ENCODE data around the gene AP3S2.
A peak's percentile ranks its signal among the peaks of the same experiment; 100 is the strongest.

Gene AP3S2

DNA sequence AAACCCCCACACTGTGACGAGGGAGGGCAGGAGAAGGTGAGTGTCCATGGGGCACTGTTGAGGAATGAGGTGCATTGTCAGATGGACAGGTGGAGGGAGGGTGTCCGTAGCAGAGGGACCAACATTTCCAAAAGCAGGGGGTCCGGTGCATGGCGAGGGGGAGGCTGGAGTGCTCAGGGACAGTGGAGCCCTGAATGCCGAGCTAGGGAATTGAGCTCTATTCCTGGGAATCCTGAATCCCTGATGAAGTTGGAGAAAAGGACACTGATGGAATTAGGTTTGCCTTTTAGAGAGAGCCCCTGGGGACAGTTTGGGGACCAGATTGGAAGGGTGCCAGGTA lies 71.2 kb downstream of the AP3S2 start:
- Histone ChIP-seq H3K4me3 (ENCODE audit: low read depth in 1 of 2, low read length in 2 of 2) (no peak overlapping the region), H3K27ac (ENCODE audit: low read length) (no peak overlapping the region), H3K36me3 (ENCODE audit: control insufficient read depth in 1 of 2, insufficient read depth in 2 of 2, low read length in 2 of 2) (no peaks in the 10 kb centered on the region), H3K9me3 (ENCODE audit: control insufficient read depth in 1 of 2, low read length in 2 of 2) (no peaks in the 10 kb centered on the region), H3K27me3 (ENCODE audit: low read depth, low read length) (no peaks in the 10 kb centered on the region), H3K4me1 (ENCODE audit: control insufficient read depth in 1 of 2, insufficient read depth in 2 of 2, low read length in 2 of 2) (peaks cover 0 to 2% of the 10 kb centered on the region in 2 donors)

DNA sequence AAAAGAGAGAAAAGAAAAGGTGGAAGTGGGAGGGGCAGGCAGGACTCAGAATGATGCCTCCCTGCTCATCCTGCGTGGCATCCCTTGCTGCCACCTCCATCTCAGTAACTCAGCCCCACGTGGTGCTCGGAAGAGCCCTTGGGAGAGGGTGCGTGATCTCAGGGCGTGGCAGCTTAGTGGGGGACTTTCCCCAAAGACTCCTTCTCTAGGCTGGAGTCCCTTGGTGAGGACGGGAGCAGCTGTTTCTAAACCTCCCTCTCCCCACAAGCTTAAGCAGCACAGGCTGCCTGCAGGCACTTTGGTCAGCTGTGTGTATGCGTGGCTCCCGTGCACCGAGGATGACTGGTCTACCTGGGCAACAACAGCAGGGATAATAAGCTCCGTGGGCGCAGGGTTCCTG lies 71.8 kb downstream of the AP3S2 start:
- H3K4me3 ChIP-seq (ENCODE audit: low read depth in 1 of 2, low read length in 2 of 2), result no peak overlapping the region
- H3K9me3 ChIP-seq (ENCODE audit: control insufficient read depth in 1 of 2, low read length in 2 of 2), result no peaks in the 10 kb centered on the region
- no peak overlapping the region for H3K27ac ChIP-seq (ENCODE audit: low read length)

DNA sequence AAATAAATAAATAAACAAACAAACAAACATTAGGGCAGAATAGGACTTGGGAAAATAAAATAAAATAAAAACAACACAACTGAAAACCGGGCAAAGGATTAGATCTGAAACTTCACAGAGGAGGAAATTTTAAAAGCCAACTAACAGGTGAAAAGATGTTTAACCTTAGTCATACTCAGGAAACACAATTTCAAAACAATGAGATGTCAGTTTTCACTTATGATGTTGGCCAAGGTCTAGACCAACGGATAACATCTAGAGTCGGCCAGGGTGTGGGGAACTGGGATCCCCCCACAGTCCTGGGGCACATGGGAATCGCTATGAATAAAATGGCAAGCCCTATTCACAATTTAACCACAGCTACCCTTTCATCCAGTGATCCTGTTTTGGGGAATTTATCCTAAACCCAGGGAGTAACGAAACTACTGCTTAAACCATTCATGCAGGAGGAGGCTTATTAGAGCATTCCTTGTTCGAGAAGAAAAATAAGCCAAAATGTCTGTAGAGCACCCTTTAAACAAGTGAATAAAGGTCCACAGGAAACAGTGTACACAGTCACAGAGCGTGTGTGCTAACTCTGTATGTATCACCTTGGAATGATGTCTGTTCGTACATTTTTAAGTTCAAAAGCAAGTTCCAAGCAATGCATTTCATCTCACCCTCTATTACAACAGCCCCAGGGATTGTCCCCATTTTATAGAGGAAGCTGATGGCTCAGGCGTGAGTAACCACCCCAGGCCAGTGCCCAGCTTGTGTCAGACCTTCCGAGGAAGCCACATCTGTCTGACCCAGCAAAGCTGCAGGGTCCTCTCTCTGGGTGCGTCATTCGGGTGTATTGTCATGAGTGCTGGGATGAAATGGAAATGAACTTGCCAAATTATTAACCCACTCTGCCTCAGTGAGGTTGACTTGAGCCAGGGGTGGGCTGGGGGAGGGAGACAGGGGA lies 72.9 kb downstream of the AP3S2 start:
- Histone ChIP-seq H3K36me3 (ENCODE audit: control insufficient read depth in 1 of 2, insufficient read depth in 2 of 2, low read length in 2 of 2) (no peaks in the 10 kb centered on the region), H3K27ac (ENCODE audit: low read length) (no peak overlapping the region)

More for the DNA sequence above, 71.8 kb downstream of the AP3S2 start:
- H3K36me3 ChIP-seq (ENCODE audit: control insufficient read depth in 1 of 2, insufficient read depth in 2 of 2, low read length in 2 of 2), result no peaks in the 10 kb centered on the region
- no peaks in the 10 kb centered on the region for H3K27me3 ChIP-seq (ENCODE audit: low read depth, low read length)
- H3K4me1 ChIP-seq (ENCODE audit: control insufficient read depth in 1 of 2, insufficient read depth in 2 of 2, low read length in 2 of 2), result no peaks in the 10 kb centered on the region

DNA sequence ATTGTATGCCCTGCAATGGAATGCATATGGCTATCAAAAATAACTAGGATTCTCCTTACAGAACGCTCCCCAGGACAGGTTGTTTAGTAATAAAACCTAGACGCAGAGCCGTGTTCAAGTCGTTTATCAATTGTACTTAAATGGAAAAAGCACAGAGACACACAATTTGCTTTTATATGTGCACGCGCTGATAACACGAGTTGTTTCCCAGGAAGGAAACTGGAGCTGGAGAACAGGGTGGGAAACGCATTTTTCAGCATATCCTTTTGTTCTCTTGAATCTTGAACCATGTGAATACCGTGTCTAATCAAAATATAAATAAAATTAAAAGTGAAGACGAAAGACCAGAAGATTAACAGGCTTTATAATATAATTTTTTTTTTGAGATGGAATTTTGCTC lies 75.5 kb downstream of the AP3S2 start:
- Histone ChIP-seq H3K27ac (ENCODE audit: low read length) (no peak overlapping the region), H3K4me1 (ENCODE audit: control insufficient read depth in 1 of 2, insufficient read depth in 2 of 2, low read length in 2 of 2) (peaks cover 0 to 10% of the 10 kb centered on the region in 2 donors), H3K9me3 (ENCODE audit: control insufficient read depth in 1 of 2, low read length in 2 of 2) (peaks cover 3 to 7% of the 10 kb centered on the region in 2 donors), H3K4me3 (ENCODE audit: low read depth in 1 of 2, low read length in 2 of 2) (no peak overlapping the region), H3K27me3 (ENCODE audit: low read depth, low read length) (peaks cover 4% of the 10 kb centered on the region), H3K36me3 (ENCODE audit: control insufficient read depth in 1 of 2, insufficient read depth in 2 of 2, low read length in 2 of 2) (no peaks in the 10 kb centered on the region)

More for the DNA sequence above, 72.9 kb downstream of the AP3S2 start:
- Histone ChIP-seq H3K27me3 (ENCODE audit: low read depth, low read length) (peaks cover 4% of the 10 kb centered on the region), H3K4me3 (ENCODE audit: low read depth in 1 of 2, low read length in 2 of 2) (no peak overlapping the region), H3K4me1 (ENCODE audit: control insufficient read depth in 1 of 2, insufficient read depth in 2 of 2, low read length in 2 of 2) (no peaks in the 10 kb centered on the region), H3K9me3 (ENCODE audit: control insufficient read depth in 1 of 2, low read length in 2 of 2) (peaks cover under 1 to 2% of the 10 kb centered on the region in 2 donors)

DNA sequence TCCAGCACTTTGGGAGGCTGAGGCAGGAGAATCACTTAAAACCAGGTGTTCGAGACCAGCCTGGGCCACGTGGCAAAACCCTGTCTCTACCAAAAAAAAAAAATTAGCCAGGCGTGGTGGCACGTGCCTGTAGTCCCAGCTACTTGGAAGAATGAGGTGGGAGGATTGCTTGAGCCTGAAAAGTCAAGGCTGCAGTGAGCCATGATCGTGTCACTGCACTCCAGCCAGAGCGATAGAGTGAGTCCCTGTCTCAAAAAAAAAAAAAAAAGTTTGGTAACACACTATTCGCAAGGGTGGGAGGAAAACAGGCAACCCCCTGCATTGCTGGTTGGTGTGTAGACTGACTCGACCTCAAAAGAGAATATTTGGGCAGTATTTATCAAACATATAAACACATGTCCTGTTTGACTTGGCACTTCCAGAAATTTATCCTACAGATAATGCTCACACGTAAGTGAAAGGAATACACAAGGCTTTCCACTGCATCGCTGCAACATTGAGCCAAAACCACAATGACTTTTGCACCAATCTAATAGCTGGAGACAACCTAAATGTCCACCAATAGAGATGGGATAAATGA lies 76.0 kb downstream of the AP3S2 start:
- H3K9me3 ChIP-seq (ENCODE audit: control insufficient read depth in 1 of 2, low read length in 2 of 2), result peaks cover 3 to 7% of the 10 kb centered on the region in 2 donors
- H3K4me3 ChIP-seq (ENCODE audit: low read depth in 1 of 2, low read length in 2 of 2), result no peak overlapping the region
- H3K27me3 ChIP-seq (ENCODE audit: low read depth, low read length), result peaks cover 4% of the 10 kb centered on the region
- H3K36me3 ChIP-seq (ENCODE audit: control insufficient read depth in 1 of 2, insufficient read depth in 2 of 2, low read length in 2 of 2), result no peaks in the 10 kb centered on the region
- peaks cover 0 to 10% of the 10 kb centered on the region in 2 donors for H3K4me1 ChIP-seq (ENCODE audit: control insufficient read depth in 1 of 2, insufficient read depth in 2 of 2, low read length in 2 of 2)
- no peak overlapping the region for H3K27ac ChIP-seq (ENCODE audit: low read length)

DNA sequence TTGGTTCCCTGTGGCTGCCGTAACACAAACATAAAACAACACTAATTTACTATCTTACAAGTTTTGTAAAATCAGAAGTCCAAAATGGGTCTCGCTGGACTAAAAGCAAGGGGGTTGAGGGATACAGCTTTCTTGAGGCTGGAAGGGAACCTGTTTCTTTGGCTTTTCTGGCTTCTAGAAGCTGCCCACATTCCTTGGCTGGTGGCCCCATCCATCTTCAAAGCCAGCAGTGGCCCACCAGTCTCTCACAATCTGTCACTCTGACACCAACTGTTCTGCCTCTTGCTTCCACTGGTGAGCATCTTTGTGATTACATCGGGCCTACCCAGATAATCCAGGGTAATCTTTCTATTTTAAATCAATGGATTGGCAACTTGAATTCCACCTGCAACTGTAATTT lies 78.0 kb downstream of the AP3S2 start:
- Histone ChIP-seq H3K27ac (ENCODE audit: low read length) (no peak overlapping the region), H3K4me1 (ENCODE audit: control insufficient read depth in 1 of 2, insufficient read depth in 2 of 2, low read length in 2 of 2) (peaks cover 0 to 10% of the 10 kb centered on the region in 2 donors), H3K4me3 (ENCODE audit: low read depth in 1 of 2, low read length in 2 of 2) (no peak overlapping the region), H3K27me3 (ENCODE audit: low read depth, low read length) (peaks cover 4% of the 10 kb centered on the region), H3K36me3 (ENCODE audit: control insufficient read depth in 1 of 2, insufficient read depth in 2 of 2, low read length in 2 of 2) (no peaks in the 10 kb centered on the region), H3K9me3 (ENCODE audit: control insufficient read depth in 1 of 2, low read length in 2 of 2) (peaks cover 3 to 7% of the 10 kb centered on the region in 2 donors)

DNA sequence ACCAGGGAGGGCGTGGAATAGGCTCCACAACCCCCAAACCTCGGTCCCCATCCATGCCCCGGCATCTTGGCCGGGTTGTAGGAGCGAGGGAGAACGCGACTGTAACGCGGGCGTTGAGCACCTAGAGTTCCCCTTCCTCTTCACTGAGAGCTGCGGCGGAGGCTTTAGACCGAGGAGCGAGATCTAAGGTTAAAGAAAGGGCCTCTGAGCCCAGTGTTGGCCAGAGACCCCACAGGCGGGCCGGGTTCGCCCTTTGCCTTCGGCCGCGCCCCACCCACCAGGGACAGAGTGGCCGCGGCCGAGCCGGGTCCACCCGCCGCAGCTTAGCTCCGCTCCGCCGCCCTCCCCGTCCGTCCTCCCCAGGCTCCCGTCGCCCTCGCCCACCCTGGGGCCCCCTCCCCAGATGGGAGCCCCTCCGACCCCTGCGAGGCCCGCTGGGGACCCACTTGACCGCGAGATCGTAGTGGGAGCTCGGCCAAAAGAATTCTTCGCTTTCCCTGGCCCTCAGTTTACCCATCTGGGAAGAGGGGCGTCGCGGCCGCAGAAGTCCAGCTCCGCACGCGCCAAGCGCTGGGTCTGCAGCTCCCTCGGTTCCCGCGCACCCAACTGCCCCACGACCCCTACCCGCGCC lies 79.6 kb downstream of the AP3S2 start:
- peaks cover 3 to 7% of the 10 kb centered on the region in 2 donors for H3K9me3 ChIP-seq (ENCODE audit: control insufficient read depth in 1 of 2, low read length in 2 of 2)
- H3K27ac ChIP-seq (ENCODE audit: low read length), result no peak overlapping the region
- peaks cover 0 to 10% of the 10 kb centered on the region in 2 donors for H3K4me1 ChIP-seq (ENCODE audit: control insufficient read depth in 1 of 2, insufficient read depth in 2 of 2, low read length in 2 of 2)
- H3K27me3 ChIP-seq (ENCODE audit: low read depth, low read length), result peaks cover 4% of the 10 kb centered on the region
- no peaks in the 10 kb centered on the region for H3K36me3 ChIP-seq (ENCODE audit: control insufficient read depth in 1 of 2, insufficient read depth in 2 of 2, low read length in 2 of 2)
- peak overlapping the region; percentile 39 to 54 for H3K4me3 ChIP-seq (ENCODE audit: low read depth in 1 of 2, low read length in 2 of 2)

DNA sequence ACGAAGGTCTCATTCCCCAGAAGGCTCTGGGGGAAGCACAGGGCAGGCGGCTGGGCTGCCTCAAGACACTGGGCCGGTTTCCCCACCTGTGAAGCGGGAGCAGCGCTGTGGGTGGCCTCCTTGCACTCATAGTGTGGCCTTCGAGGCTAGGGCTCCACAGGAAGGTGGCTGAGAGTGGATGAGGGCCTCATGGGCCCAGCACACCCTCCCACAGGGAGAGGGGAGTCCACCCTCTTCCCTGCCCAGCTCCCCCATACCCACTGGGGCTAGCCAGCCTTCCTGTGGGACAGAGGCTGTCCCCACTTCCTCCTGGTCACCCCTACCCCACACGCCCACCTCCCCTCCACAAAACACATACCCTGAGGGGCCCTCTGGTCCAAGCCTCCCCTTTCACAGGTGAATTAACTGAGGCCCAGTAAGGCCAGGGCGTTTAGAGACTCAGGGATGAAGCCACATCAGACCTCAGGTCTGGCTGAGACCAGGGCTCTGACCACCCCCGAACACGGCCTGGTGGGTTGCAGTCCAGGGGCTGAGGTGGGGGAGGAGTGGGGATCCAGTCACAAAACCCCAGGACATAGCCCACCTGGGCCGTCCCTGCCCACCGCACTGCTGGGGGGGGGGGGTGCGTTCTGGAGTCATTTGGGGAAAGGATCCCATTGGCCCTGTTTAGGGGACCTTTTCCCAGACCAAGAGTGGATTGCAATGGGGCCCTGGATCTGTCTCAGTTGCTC lies 80.2 kb downstream of the AP3S2 start:
- Histone ChIP-seq H3K27ac (ENCODE audit: low read length) (no peak overlapping the region), H3K9me3 (ENCODE audit: control insufficient read depth in 1 of 2, low read length in 2 of 2) (peaks cover 3 to 7% of the 10 kb centered on the region in 2 donors), H3K36me3 (ENCODE audit: control insufficient read depth in 1 of 2, insufficient read depth in 2 of 2, low read length in 2 of 2) (no peaks in the 10 kb centered on the region), H3K4me3 (ENCODE audit: low read depth in 1 of 2, low read length in 2 of 2) (peak overlapping the region; percentile 39 to 54), H3K27me3 (ENCODE audit: low read depth, low read length) (peaks cover 4% of the 10 kb centered on the region), H3K4me1 (ENCODE audit: control insufficient read depth in 1 of 2, insufficient read depth in 2 of 2, low read length in 2 of 2) (peaks cover 0 to 10% of the 10 kb centered on the region in 2 donors)

DNA sequence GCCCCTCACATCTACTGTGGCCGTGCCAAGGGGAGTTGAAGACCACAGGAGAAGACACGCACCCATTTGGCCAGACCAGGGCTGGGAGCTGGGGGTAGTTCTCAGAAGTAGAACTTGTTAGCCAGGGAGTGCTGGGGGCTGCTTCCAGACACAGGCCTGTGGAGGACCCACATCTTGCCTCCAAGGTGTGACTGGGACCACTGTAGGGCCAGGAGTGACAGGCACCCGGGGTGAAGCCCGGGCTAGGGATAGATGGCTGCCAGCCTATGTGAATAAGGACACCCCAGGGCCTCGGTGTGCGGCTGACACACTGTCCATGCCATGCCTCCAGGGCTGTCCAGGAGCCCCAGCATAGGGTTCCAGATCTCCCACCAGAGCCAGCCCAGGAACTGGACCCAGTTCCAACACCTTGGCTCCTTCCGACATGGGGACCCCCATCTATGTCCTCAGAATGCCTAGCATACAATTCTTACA lies 80.9 kb downstream of the AP3S2 start:
- Histone ChIP-seq H3K9me3 (ENCODE audit: control insufficient read depth in 1 of 2, low read length in 2 of 2) (peaks cover 3 to 7% of the 10 kb centered on the region in 2 donors), H3K27me3 (ENCODE audit: low read depth, low read length) (peaks cover 4% of the 10 kb centered on the region), H3K36me3 (ENCODE audit: control insufficient read depth in 1 of 2, insufficient read depth in 2 of 2, low read length in 2 of 2) (no peaks in the 10 kb centered on the region), H3K4me3 (ENCODE audit: low read depth in 1 of 2, low read length in 2 of 2) (peak overlapping the region; percentile 3 to 17), H3K4me1 (ENCODE audit: control insufficient read depth in 1 of 2, insufficient read depth in 2 of 2, low read length in 2 of 2) (peaks cover 0 to 10% of the 10 kb centered on the region in 2 donors), H3K27ac (ENCODE audit: low read length) (peak overlapping the region; percentile 45)

DNA sequence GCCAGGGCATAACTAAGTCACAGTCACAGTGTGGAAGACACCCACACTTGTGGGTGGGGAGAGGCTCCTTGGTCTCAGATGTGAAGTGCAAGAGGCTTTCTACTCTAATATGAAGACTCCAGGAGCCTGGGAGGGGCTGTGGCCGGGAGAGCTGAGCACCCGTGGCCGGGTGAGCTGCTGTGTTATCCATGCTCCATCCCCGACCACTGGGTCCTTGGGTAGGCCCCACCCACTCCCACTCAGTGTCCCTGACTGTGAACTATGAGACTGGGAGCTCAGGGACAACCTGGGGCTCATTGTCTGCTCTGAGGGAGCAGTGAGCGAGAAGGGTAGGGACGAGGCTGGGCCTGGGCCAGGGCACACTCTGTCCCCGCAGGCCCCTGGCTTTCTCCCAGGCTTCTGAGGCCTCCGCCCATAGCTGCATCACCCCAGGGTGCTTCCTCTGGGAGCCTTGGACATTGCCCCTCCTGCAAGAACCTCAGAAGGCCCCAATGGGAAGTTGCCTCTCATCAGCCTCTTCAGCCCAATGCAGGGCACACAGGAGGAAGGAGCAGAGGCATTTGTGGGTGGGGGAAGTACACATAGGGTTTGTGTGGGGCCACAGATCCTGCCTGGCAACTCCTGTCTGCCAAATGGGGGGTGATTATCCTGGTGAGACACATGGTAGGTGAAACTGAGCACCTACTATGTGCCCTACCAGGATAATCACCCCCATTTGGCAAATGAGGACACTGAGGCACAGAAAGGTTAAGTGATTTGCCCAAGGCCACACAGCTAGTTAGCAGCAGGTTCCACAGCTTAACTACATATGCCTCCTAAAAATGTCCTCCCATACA lies 81.6 kb downstream of the AP3S2 start:
- H3K36me3 ChIP-seq (ENCODE audit: control insufficient read depth in 1 of 2, insufficient read depth in 2 of 2, low read length in 2 of 2), result no peaks in the 10 kb centered on the region
- H3K27ac ChIP-seq (ENCODE audit: low read length), result peak overlapping the region; percentile 45
- peaks cover 3 to 7% of the 10 kb centered on the region in 2 donors for H3K9me3 ChIP-seq (ENCODE audit: control insufficient read depth in 1 of 2, low read length in 2 of 2)
- peaks cover 0 to 10% of the 10 kb centered on the region in 2 donors for H3K4me1 ChIP-seq (ENCODE audit: control insufficient read depth in 1 of 2, insufficient read depth in 2 of 2, low read length in 2 of 2)
- no peak overlapping the region for H3K4me3 ChIP-seq (ENCODE audit: low read depth in 1 of 2, low read length in 2 of 2)
- H3K27me3 ChIP-seq (ENCODE audit: low read depth, low read length), result peaks cover 4% of the 10 kb centered on the region

Measured in muscle layer of duodenum (tissue), 2 donors.